Activated T-helper 2 cell treated with anti-CD3 and anti-CD28 coated beads, Interferon-gamma antibody, Interleukin-2, Interleukin-4, amounts not matched to agents 10 μg/mL and 5 μg/mL and 100 μg/mL, durations not matched to agents 14 hours and 24 hours and 36 hours (primary cell): ENCODE measurements around the gene CDH6. TPM values are rescaled to one million over a fixed set of nuclear protein-coding genes. Genes with fewer than 3 reads are reported as not detected.

Experiments
- DNase-seq: peaks from one replicate; pipeline ENCODE4 v3.0.0; 2021; ENCODE audit warnings: low spot score
- H3K27ac Mint-ChIP-seq: one replicate; pipeline ENCODE4 v1.8.0; 2021; ENCODE audit warnings: mixed read lengths
- H3K27me3 Mint-ChIP-seq: one replicate; pipeline ENCODE4 v1.8.0; 2021; ENCODE audit warnings: low read depth, mixed read lengths
- H3K36me3 Mint-ChIP-seq: one replicate; pipeline ENCODE4 v1.8.0; 2021; ENCODE audit warnings: low read depth, mixed read lengths
- H3K4me1 Mint-ChIP-seq: one replicate; pipeline ENCODE4 v1.8.0; 2021; ENCODE audit warnings: low read depth, mixed read lengths
- H3K4me3 Mint-ChIP-seq: one replicate; pipeline ENCODE4 v1.8.0; 2021; ENCODE audit warnings: low read depth, mild to moderate bottlenecking, moderate library complexity, mixed read lengths
- H3K9me3 Mint-ChIP-seq: one replicate; pipeline ENCODE4 v1.8.0; 2021; ENCODE audit warnings: mixed read lengths
- intact Hi-C: fragments of 100-400 bp; cut with micrococcal nuclease; formaldehyde crosslinking; loops from one replicate; pipeline ENCODE4 v1.15.1; 2023
- total RNA-seq: library from RNA; stranded (reverse); gene quantifications from 2 replicates; pipeline ENCODE4 v1.2.3, GENCODE V29; 2022

Gene CDH6
- total RNA-seq, 1 donor from 2014 or later: not detected

GRCh38 chr5:31273631-31274378 lies 80.3 kb downstream of the CDH6 start:
- H3K4me1 Mint-ChIP-seq: peaks cover 3% of the 10 kb centered on the region
- H3K4me3 Mint-ChIP-seq: no peak overlapping the region
- H3K36me3 Mint-ChIP-seq: no peaks in the 10 kb centered on the region
- no peak overlapping the region for H3K27ac Mint-ChIP-seq
- H3K9me3 Mint-ChIP-seq: no peaks in the 10 kb centered on the region
- DNase-seq: no peak
- intact Hi-C loops: no loop called here
- H3K27me3 Mint-ChIP-seq: no peaks in the 10 kb centered on the region

- Mint-ChIP-seq H3K4me3 (no peak overlapping the region), H3K4me1 (no peaks in the 10 kb centered on the region), H3K36me3 (no peaks in the 10 kb centered on the region), H3K9me3 (no peaks in the 10 kb centered on the region), H3K27ac (no peak overlapping the region), H3K27me3 (no peaks in the 10 kb centered on the region)
- intact Hi-C loops: no loop called here
- DNase-seq: no peak
Measured at GRCh38 chr5:31280210-31280609, 86.7 kb downstream of the CDH6 start.

- H3K27ac Mint-ChIP-seq: no peak overlapping the region
- H3K9me3 Mint-ChIP-seq: no peaks in the 10 kb centered on the region
- H3K27me3 Mint-ChIP-seq: no peaks in the 10 kb centered on the region
- no peak overlapping the region for H3K4me3 Mint-ChIP-seq
- DNase-seq: no peak
- no peaks in the 10 kb centered on the region for H3K4me1 Mint-ChIP-seq
- intact Hi-C loops: no loop called here
- H3K36me3 Mint-ChIP-seq: no peaks in the 10 kb centered on the region
Measured at GRCh38 chr5:31283326-31283725, 89.8 kb downstream of the CDH6 start.

GRCh38 chr5:31285025-31285424 lies 91.5 kb downstream of the CDH6 start:
- no peak for DNase-seq
- no peak overlapping the region for H3K4me3 Mint-ChIP-seq
- no peak overlapping the region for H3K27ac Mint-ChIP-seq
- intact Hi-C loops: no loop called here
- no peaks in the 10 kb centered on the region for H3K9me3 Mint-ChIP-seq
- no peaks in the 10 kb centered on the region for H3K27me3 Mint-ChIP-seq
- H3K36me3 Mint-ChIP-seq: no peaks in the 10 kb centered on the region
- no peaks in the 10 kb centered on the region for H3K4me1 Mint-ChIP-seq

- no peaks in the 10 kb centered on the region for H3K4me1 Mint-ChIP-seq
- no peak overlapping the region for H3K4me3 Mint-ChIP-seq
- no peaks in the 10 kb centered on the region for H3K27me3 Mint-ChIP-seq
- no peak for DNase-seq
- intact Hi-C loops: no loop called here
- H3K9me3 Mint-ChIP-seq: no peaks in the 10 kb centered on the region
- H3K36me3 Mint-ChIP-seq: no peaks in the 10 kb centered on the region
- no peak overlapping the region for H3K27ac Mint-ChIP-seq
Measured at GRCh38 chr5:31287985-31288384, 94.5 kb downstream of the CDH6 start.

- intact Hi-C loops: no loop called here
- Mint-ChIP-seq H3K4me3 (no peak overlapping the region), H3K4me1 (no peaks in the 10 kb centered on the region), H3K9me3 (no peaks in the 10 kb centered on the region), H3K36me3 (no peaks in the 10 kb centered on the region), H3K27me3 (peaks cover under 1% of the 10 kb centered on the region), H3K27ac (no peak overlapping the region)
- DNase-seq: no peak
Measured at GRCh38 chr5:31289429-31289828, 95.9 kb downstream of the CDH6 start.

GRCh38 chr5:31291323-31291854 lies 97.9 kb downstream of the CDH6 start:
- no peak for DNase-seq
- H3K9me3 Mint-ChIP-seq: no peaks in the 10 kb centered on the region
- H3K4me3 Mint-ChIP-seq: no peak overlapping the region
- intact Hi-C loops: no loop called here
- peaks cover 1% of the 10 kb centered on the region for H3K27me3 Mint-ChIP-seq
- no peak overlapping the region for H3K27ac Mint-ChIP-seq
- H3K4me1 Mint-ChIP-seq: no peaks in the 10 kb centered on the region
- no peaks in the 10 kb centered on the region for H3K36me3 Mint-ChIP-seq

GRCh38 chr5:31300501-31300900 lies 107.0 kb downstream of the CDH6 start:
- Mint-ChIP-seq H3K36me3 (no peaks in the 10 kb centered on the region), H3K9me3 (no peaks in the 10 kb centered on the region), H3K27ac (no peak overlapping the region), H3K27me3 (no peaks in the 10 kb centered on the region), H3K4me3 (no peak overlapping the region), H3K4me1 (no peaks in the 10 kb centered on the region)
- intact Hi-C loops: no loop called here
- DNase-seq: no peak

GRCh38 chr5:31301833-31302232 lies 108.3 kb downstream of the CDH6 start:
- DNase-seq: no peak
- no peaks in the 10 kb centered on the region for H3K9me3 Mint-ChIP-seq
- H3K4me1 Mint-ChIP-seq: no peaks in the 10 kb centered on the region
- H3K36me3 Mint-ChIP-seq: no peaks in the 10 kb centered on the region
- no peak overlapping the region for H3K27ac Mint-ChIP-seq
- H3K27me3 Mint-ChIP-seq: no peaks in the 10 kb centered on the region
- H3K4me3 Mint-ChIP-seq: no peak overlapping the region
- intact Hi-C loops: no loop called here

GRCh38 chr5:31303688-31304087 lies 110.2 kb downstream of the CDH6 start:
- H3K4me3 Mint-ChIP-seq: no peak overlapping the region
- no peaks in the 10 kb centered on the region for H3K9me3 Mint-ChIP-seq
- no peak for DNase-seq
- H3K36me3 Mint-ChIP-seq: no peaks in the 10 kb centered on the region
- H3K27me3 Mint-ChIP-seq: no peaks in the 10 kb centered on the region
- H3K27ac Mint-ChIP-seq: no peak overlapping the region
- intact Hi-C loops: no loop called here
- H3K4me1 Mint-ChIP-seq: no peaks in the 10 kb centered on the region

GRCh38 chr5:31317665-31318064 lies 124.2 kb downstream of the CDH6 start:
- intact Hi-C loops: no loop called here
- H3K4me1 Mint-ChIP-seq: no peaks in the 10 kb centered on the region
- no peaks in the 10 kb centered on the region for H3K9me3 Mint-ChIP-seq

GRCh38 chr5:31319335-31319734 lies 125.8 kb downstream of the CDH6 start:
- Mint-ChIP-seq H3K36me3 (no peaks in the 10 kb centered on the region), H3K27me3 (no peaks in the 10 kb centered on the region), H3K4me3 (no peak overlapping the region), H3K4me1 (no peaks in the 10 kb centered on the region), H3K9me3 (no peaks in the 10 kb centered on the region), H3K27ac (no peak overlapping the region)
- DNase-seq: no peak
- intact Hi-C loops: no loop called here

More at GRCh38 chr5:31317665-31318064, 124.2 kb downstream of the CDH6 start:
- H3K4me3 Mint-ChIP-seq: no peak overlapping the region
- no peaks in the 10 kb centered on the region for H3K27me3 Mint-ChIP-seq
- H3K27ac Mint-ChIP-seq: no peak overlapping the region
- DNase-seq: no peak
- no peaks in the 10 kb centered on the region for H3K36me3 Mint-ChIP-seq

- Mint-ChIP-seq H3K9me3 (no peaks in the 10 kb centered on the region), H3K27me3 (no peaks in the 10 kb centered on the region), H3K4me1 (no peaks in the 10 kb centered on the region), H3K4me3 (no peak overlapping the region), H3K36me3 (no peaks in the 10 kb centered on the region), H3K27ac (no peak overlapping the region)
- intact Hi-C loops: no loop called here
- DNase-seq: no peak
Measured at GRCh38 chr5:31322946-31323345, 129.5 kb downstream of the CDH6 start.
